Kidney (tissue), 14 donors: ENCODE results near the gene HOXA5. TPM values are rescaled to one million over a fixed set of nuclear protein-coding genes. Genes with fewer than 3 reads are reported as not detected.
A peak's percentile ranks its signal among the peaks of the same experiment; 100 is the strongest.

ENCODE experiments used
- DNase-seq, 5 donors: peaks; one replicate each; pipeline ENCODE4 v3.0.0-alpha.2; 2013 to 2020
- FAIRE-seq: peaks from 2 replicates; lab custom pipeline; 2012; peaks lifted over from hg19 to GRCh38; lab: Jason Lieb, UNC
- H3K27ac ChIP-seq, 2 donors: one replicate each; pipeline ENCODE4 v1.7.0; 2013; ENCODE audit warnings: low read depth in 2 of 2, low read length in 2 of 2, inconsistent platforms in 1 of 2
- H3K27me3 ChIP-seq: one replicate; pipeline ENCODE4 v1.7.1; 2013; ENCODE audit warnings: low read length, inconsistent platforms; ENCODE audit not compliant: control insufficient read depth, insufficient read depth
- H3K36me3 ChIP-seq, 3 donors: one replicate each; pipeline versions ENCODE4 v1.7.0 to v1.7.1; 2013; ENCODE audit warnings: low read length in 3 of 3, control low read depth in 1 of 3, inconsistent platforms in 1 of 3; ENCODE audit not compliant: insufficient read depth in 3 of 3, control insufficient read depth in 2 of 3
- H3K4me1 ChIP-seq, 3 donors: one replicate each; pipeline versions ENCODE4 v1.7.0 to v1.7.1; 2013; ENCODE audit warnings: low read length in 3 of 3, inconsistent platforms in 1 of 3, low read depth in 1 of 3; ENCODE audit not compliant: control insufficient read depth in 2 of 3, insufficient read depth in 2 of 3
- H3K4me3 ChIP-seq, 3 donors: one replicate each; pipeline versions ENCODE4 v1.7.0 to v1.8.1; 2013; ENCODE audit warnings: low read length in 3 of 3, control low read depth in 1 of 3, inconsistent platforms in 1 of 3
- H3K9ac ChIP-seq, 3 donors: one replicate each; pipeline versions ENCODE4 v1.7.0 to v1.7.1; 2013; ENCODE audit warnings: low read length in 3 of 3, control low read depth in 1 of 3, inconsistent platforms in 1 of 3
- H3K9me3 ChIP-seq, 3 donors: one replicate each; pipeline versions ENCODE4 v1.7.0 to v1.7.1; 2013; ENCODE audit warnings: low read length in 3 of 3, control low read depth in 1 of 3, inconsistent platforms in 1 of 3; ENCODE audit not compliant: control insufficient read depth in 2 of 3, insufficient read depth in 1 of 3
- intact Hi-C: fragments of 100-400 bp; cut with DNase I; formaldehyde crosslinking; loops from one replicate; pipeline ENCODE4 v1.11.1; 2022
- polyA plus RNA-seq: library from polyadenylated mRNA; stranded (reverse); fragments of 350-450 nt; fragmentation: Illumina TruSeq; extraction: RNeasy Lipid Tissue Mini Kit (QIAGEN cat#74804); gene quantifications from one replicate; pipeline ENCODE4 v1.2.3, GENCODE V29; 2014; ENCODE audit warnings: low read depth, low replicate concordance; ENCODE audit not compliant: insufficient read depth
- total RNA-seq: library from RNA; stranded (reverse); fragmentation: NEBNext Ultra II Directional; extraction: Animal tissue kit (Norgen Biotek cat#: 25700); gene quantifications from one replicate; pipeline ENCODE4 v1.2.1, GENCODE V29; 2021
- TF ChIP-seq, protein P1 (sequence below): IDR thresholded peaks from 3 replicates; pipeline ENCODE4 v1.5.1; 2012; ENCODE audit warnings: mild to moderate bottlenecking, moderate library complexity, borderline replicate concordance; ENCODE audit not compliant: insufficient read depth; ENCODE audit errors: extremely low read depth
- donor health status: control.
- donor health status: control.
- donor health status: control.
- donor health status: control.
- donor health status: control.
- donor health status: DM: yes; HTN: yes; CAD: no.
- donor health status: Normal renal cell carcinoma (clear cell type).

The HOXA5 gene
- total and polyA plus RNA-seq, 2 donors from 2014 or later: 19.4 to 38.0 TPM

DNA sequence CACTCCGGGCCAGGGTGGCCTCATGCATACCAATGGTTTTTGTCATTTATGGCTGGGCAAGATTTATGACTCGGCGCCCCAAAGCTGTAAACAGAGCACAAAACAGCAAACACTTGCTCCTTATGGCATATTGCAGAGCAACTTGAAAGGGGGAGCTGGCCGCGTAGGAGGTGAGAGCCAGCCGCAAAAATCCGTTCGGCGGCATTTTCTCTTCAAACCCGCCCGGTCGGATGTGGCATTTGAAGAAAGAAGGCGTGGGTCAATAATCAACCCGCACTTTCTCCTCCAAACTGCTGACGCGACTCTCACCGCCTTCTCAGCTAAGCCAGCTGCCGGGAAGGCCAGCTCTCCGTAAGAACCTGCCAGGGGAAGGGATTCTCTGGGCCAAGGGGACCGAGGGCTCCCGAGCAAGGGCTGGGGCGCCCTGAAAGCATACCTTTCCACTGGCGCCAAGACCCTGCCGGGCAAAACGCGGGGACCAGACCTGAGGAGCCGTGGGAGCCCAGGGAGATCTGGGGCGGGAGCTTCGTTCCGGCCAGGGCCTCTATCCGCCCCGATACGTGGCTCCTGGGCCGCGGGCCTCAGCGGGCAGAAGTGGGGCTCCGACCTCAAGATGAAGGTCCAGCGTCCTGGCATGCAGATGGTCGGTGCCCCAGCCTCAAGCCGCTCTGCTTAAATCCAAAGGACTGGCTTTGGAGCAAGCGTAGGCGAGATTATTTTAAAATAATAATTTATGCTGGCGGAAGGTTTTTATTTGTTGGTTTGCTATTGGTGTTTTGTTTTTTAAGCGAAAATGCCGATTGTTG lies 28.1 kb downstream of the HOXA5 start:
- Histone ChIP-seq H3K9ac (peak overlapping the region; percentile 79 to 89 (median 85)), H3K9me3 (no peaks in the 10 kb centered on the region), H3K4me3 (peak overlapping the region; percentile 61 to 74 (median 64)), H3K27me3 (no peaks in the 10 kb centered on the region), H3K36me3 (peaks cover 0 to 2% (median 0%) of the 10 kb centered on the region in 3 donors), H3K27ac (peak overlapping the region; percentile 96), H3K4me1 (peaks cover 13 to 24% (median 23%) of the 10 kb centered on the region in 3 donors)
- intact Hi-C loops: no loop called here
- FAIRE-seq: no peak
- peak; percentile 81 to 97 (median 95) for DNase-seq
- TF ChIP-seq, protein P1, sequence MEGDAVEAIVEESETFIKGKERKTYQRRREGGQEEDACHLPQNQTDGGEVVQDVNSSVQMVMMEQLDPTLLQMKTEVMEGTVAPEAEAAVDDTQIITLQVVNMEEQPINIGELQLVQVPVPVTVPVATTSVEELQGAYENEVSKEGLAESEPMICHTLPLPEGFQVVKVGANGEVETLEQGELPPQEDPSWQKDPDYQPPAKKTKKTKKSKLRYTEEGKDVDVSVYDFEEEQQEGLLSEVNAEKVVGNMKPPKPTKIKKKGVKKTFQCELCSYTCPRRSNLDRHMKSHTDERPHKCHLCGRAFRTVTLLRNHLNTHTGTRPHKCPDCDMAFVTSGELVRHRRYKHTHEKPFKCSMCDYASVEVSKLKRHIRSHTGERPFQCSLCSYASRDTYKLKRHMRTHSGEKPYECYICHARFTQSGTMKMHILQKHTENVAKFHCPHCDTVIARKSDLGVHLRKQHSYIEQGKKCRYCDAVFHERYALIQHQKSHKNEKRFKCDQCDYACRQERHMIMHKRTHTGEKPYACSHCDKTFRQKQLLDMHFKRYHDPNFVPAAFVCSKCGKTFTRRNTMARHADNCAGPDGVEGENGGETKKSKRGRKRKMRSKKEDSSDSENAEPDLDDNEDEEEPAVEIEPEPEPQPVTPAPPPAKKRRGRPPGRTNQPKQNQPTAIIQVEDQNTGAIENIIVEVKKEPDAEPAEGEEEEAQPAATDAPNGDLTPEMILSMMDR: no peak

DNA sequence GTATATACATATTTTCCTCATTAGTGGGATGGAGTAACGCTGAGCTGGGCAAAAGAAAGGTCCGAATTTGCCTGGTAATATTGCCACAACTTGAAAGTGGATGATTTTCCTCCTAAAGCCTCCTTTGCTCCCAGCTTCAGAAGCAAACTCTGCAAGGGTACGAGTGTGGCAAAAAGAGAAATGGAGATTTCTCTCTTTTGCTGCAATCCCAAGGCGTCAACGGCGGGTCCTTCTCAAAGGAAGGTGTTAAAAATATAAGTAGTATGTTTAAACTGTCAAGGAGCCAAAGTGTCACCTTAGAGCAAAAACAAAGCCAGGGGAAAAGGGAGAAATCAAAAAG lies 28.6 kb downstream of the HOXA5 start:
- no peak for FAIRE-seq
- peak overlapping the region; percentile 61 to 74 (median 64) for H3K4me3 ChIP-seq
- H3K9ac ChIP-seq: peak overlapping the region; percentile 79 to 89 (median 85)
- H3K4me1 ChIP-seq: peaks cover 12 to 24% (median 19%) of the 10 kb centered on the region in 3 donors
- TF ChIP-seq, protein P1: no peak
- no peaks in the 10 kb centered on the region for H3K9me3 ChIP-seq
- H3K27me3 ChIP-seq: no peaks in the 10 kb centered on the region
- no peak for DNase-seq
- peaks cover 0 to 2% (median under 1%) of the 10 kb centered on the region in 3 donors for H3K36me3 ChIP-seq
- H3K27ac ChIP-seq: peak overlapping the region; percentile 96
- intact Hi-C loops: no loop called here

DNA sequence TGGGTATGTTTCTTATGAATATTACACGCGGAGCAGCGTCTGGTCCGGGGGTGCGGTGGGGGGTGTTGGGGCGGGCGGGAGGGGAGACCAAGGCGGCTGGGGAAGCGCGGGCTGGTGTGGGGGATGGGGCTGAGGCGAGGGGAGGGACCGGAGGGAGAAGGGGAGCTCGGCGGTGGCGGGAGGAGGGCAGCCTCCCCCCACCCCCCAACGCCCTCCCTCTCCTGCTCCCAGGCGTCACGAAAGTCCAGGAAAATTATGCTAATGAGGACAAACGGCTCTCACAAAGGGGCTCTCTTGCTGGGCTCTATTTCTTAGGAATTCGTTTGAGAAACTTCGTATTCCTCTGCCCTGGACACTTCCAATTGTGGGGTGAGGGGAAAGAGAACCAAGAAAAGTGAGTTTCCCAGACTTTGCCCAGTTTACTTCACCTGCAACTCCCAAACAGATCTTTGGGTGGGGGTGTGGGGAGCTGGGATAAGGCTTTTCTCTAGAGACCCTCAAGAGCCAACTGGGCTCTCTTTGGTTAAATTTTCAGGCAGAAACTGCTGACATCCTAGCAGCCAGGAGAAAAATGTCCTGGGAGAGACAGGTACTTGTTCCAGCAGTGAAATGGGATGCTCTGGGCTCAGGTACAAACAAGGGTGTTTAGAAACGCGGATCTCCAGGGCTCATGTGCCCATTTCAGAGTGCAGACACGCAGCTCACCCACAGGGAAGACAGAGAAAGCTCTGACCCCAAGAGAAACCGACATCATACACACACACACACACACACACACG lies 29.3 kb downstream of the HOXA5 start:
- H3K27me3 ChIP-seq: no peaks in the 10 kb centered on the region
- TF ChIP-seq, protein P1: no peak
- FAIRE-seq (no peak), DNase-seq (peak; percentile 90 to 95 (median 92))
- intact Hi-C loops: no loop called here
- H3K4me3 ChIP-seq: peak overlapping the region; percentile 70 to 77 (median 71)
- peak overlapping the region; percentile 71 to 95 (median 88) for H3K9ac ChIP-seq
- H3K36me3 ChIP-seq: peaks cover 0 to 5% (median 5%) of the 10 kb centered on the region in 3 donors
- peaks cover 11 to 26% (median 18%) of the 10 kb centered on the region in 3 donors for H3K4me1 ChIP-seq
- H3K9me3 ChIP-seq: no peaks in the 10 kb centered on the region
- H3K27ac ChIP-seq: peak overlapping the region; percentile 95 to 96
